ENCODE measurements around the gene BRD3OS. TPM values are rescaled to one million over a fixed set of nuclear protein-coding genes. Genes with fewer than 3 reads are reported as not detected.
"Not testable (repeated sequence)": the region's sequence is repeated elsewhere in the genome, so short reads cannot be mapped to it uniquely, and the experiment has no call there.

The BRD3OS gene
- polyA plus RNA-seq, 1 of the 3 experiments (the other 2 are of a cell fraction) = 23.1 TPM

- TF ChIP-seq, protein P1, sequence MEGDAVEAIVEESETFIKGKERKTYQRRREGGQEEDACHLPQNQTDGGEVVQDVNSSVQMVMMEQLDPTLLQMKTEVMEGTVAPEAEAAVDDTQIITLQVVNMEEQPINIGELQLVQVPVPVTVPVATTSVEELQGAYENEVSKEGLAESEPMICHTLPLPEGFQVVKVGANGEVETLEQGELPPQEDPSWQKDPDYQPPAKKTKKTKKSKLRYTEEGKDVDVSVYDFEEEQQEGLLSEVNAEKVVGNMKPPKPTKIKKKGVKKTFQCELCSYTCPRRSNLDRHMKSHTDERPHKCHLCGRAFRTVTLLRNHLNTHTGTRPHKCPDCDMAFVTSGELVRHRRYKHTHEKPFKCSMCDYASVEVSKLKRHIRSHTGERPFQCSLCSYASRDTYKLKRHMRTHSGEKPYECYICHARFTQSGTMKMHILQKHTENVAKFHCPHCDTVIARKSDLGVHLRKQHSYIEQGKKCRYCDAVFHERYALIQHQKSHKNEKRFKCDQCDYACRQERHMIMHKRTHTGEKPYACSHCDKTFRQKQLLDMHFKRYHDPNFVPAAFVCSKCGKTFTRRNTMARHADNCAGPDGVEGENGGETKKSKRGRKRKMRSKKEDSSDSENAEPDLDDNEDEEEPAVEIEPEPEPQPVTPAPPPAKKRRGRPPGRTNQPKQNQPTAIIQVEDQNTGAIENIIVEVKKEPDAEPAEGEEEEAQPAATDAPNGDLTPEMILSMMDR (IDR thresholded peaks at IDR 0.05) = no peak
- TF ChIP-seq RXRA (IDR thresholded peaks at IDR 0.05; ENCODE audit: borderline replicate concordance, low read depth) = no peak
- TF ChIP-seq, protein P2, sequence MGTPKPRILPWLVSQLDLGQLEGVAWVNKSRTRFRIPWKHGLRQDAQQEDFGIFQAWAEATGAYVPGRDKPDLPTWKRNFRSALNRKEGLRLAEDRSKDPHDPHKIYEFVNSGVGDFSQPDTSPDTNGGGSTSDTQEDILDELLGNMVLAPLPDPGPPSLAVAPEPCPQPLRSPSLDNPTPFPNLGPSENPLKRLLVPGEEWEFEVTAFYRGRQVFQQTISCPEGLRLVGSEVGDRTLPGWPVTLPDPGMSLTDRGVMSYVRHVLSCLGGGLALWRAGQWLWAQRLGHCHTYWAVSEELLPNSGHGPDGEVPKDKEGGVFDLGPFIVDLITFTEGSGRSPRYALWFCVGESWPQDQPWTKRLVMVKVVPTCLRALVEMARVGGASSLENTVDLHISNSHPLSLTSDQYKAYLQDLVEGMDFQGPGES (IDR thresholded peaks at IDR 0.05; ENCODE audit: low read depth, low read length) = no peak
Measured at GRCh38 chr9:134069480-134070399, 44.5 kb downstream of the BRD3OS start (continued).

DNA sequence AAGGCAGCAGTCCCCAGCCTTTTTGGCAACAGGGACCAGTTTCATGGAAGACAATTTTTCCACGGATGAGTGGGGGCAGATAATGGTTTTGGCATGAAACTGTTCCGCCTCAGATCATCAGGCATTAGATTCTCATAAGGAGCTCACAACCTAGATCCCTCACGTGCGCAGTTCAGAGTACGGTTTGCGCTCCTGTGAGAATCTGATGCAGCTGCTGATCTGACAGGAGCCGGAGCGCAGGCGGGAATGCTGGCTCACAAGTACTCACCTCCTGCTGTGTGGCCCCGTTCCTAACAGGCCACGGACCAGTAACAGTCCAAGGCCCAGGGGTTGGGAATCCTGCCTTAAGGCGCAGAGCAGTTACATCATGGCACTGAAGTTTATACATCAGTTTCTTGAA, 45.9 kb downstream of the BRD3OS start:
- WGBS (ENCODE audit: low lambda C conversion rate) = 73% methylated on average over 12 of the region's 12 CpGs
- no peaks in the 10 kb centered on the region for H3K9me2 ChIP-seq
- H3K4me2 ChIP-seq = no peak overlapping the region
- peaks cover 32% of the 10 kb centered on the region; the same call in 1 of the 2 replicates for H3K27me3 ChIP-seq (ENCODE audit: insufficient read depth)
- H3K4me3 ChIP-seq (ENCODE audit: low read depth in 2 of 2, low read length in 1 of 2) = no peak overlapping the region
- H3K36me3 ChIP-seq (replicated peaks in 1 of 2; ENCODE audit: control insufficient read depth in 1 of 2, insufficient read depth in 2 of 2, low read length in 1 of 2) = no peaks in the 10 kb centered on the region
- H2AFZ ChIP-seq (ENCODE audit: low read depth) = no peak overlapping the region
- H3K9me3 ChIP-seq = no peaks in the 10 kb centered on the region
- peaks cover 10% of the 10 kb centered on the region for H3K79me2 ChIP-seq (ENCODE audit: insufficient read depth)
- peaks cover 4% of the 10 kb centered on the region for H3F3A ChIP-seq (replicated peaks; ENCODE audit: insufficient read depth)
- peaks cover 6% of the 10 kb centered on the region; the same call in 1 of the 2 replicates for H4K20me1 ChIP-seq (ENCODE audit: insufficient read depth)
- POLR2A ChIA-PET = no interaction called here
- peaks cover 0 to 2% of the 10 kb centered on the region in 2 experiments; a peak in 1 of 4 replicates for H3K4me1 ChIP-seq (ENCODE audit: control insufficient read depth in 1 of 2, insufficient read depth in 2 of 2, low read depth in 1 of 2, low read length in 1 of 2)
- DNase-seq = no peak
- no peak overlapping the region for H3K9ac ChIP-seq
- H3K27ac ChIP-seq (ENCODE audit: low read depth in 2 of 2, low read length in 1 of 2) = no peak overlapping the region
- CTCF ChIA-PET = no interaction called here
- TF ChIP-seq NRF1 (IDR thresholded peaks at IDR 0.05; ENCODE audit: low read depth, low read length) (no peak), NFIC (IDR thresholded peaks at IDR 0.05; ENCODE audit: borderline replicate concordance) (no peak), MAX (IDR thresholded peaks at IDR 0.05; ENCODE audit: low read depth) (no peak), POLR2AphosphoS5 (IDR thresholded peaks at IDR 0.05; ENCODE audit: low read depth, low read length) (no peak), CHD2 (IDR thresholded peaks at IDR 0.05; ENCODE audit: low read length, partially characterized antibody) (no peak), TAF1 (IDR thresholded peaks at IDR 0.05; ENCODE audit: borderline replicate concordance, low read depth, low read length) (no peak), FOSL2 (IDR thresholded peaks at IDR 0.05; ENCODE audit: borderline replicate concordance, low read depth) (no peak), SMC3 (IDR thresholded peaks at IDR 0.05; ENCODE audit: low read depth, low read length) (no peak), FOXM1 (IDR thresholded peaks at IDR 0.05; ENCODE audit: low read depth) (no peak), GABPA (IDR thresholded peaks at IDR 0.05; ENCODE audit: low read depth) (no peak), MEF2A (IDR thresholded peaks at IDR 0.05; ENCODE audit: borderline replicate concordance, low read depth) (no peak), TCF12 (IDR thresholded peaks at IDR 0.05) (no peak)
- TF ChIP-seq, protein P3, sequence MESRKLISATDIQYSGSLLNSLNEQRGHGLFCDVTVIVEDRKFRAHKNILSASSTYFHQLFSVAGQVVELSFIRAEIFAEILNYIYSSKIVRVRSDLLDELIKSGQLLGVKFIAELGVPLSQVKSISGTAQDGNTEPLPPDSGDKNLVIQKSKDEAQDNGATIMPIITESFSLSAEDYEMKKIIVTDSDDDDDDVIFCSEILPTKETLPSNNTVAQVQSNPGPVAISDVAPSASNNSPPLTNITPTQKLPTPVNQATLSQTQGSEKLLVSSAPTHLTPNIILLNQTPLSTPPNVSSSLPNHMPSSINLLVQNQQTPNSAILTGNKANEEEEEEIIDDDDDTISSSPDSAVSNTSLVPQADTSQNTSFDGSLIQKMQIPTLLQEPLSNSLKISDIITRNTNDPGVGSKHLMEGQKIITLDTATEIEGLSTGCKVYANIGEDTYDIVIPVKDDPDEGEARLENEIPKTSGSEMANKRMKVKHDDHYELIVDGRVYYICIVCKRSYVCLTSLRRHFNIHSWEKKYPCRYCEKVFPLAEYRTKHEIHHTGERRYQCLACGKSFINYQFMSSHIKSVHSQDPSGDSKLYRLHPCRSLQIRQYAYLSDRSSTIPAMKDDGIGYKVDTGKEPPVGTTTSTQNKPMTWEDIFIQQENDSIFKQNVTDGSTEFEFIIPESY (IDR thresholded peaks at IDR 0.05; ENCODE audit: borderline replicate concordance, low read depth) = no peak

GRCh38 chr9:134072683-134073082, 47.4 kb downstream of the BRD3OS start:
- H3K9ac ChIP-seq; H4K20me1 ChIP-seq (ENCODE audit: insufficient read depth); H3K9me2 ChIP-seq; H3K4me3 ChIP-seq (ENCODE audit: low read depth in 2 of 2, low read length in 1 of 2); CTCF ChIA-PET; H3F3A ChIP-seq (replicated peaks; ENCODE audit: insufficient read depth); H3K4me2 ChIP-seq; H3K27ac ChIP-seq (ENCODE audit: low read depth in 2 of 2, low read length in 1 of 2); H3K4me1 ChIP-seq (ENCODE audit: control insufficient read depth in 1 of 2, insufficient read depth in 2 of 2, low read depth in 1 of 2, low read length in 1 of 2); H3K79me2 ChIP-seq (ENCODE audit: insufficient read depth); H3K9me3 ChIP-seq; H2AFZ ChIP-seq (ENCODE audit: low read depth); H3K36me3 ChIP-seq (replicated peaks in 1 of 2; ENCODE audit: control insufficient read depth in 1 of 2, insufficient read depth in 2 of 2, low read length in 1 of 2); DNase-seq; POLR2A ChIA-PET: not testable (repeated sequence)
- WGBS (ENCODE audit: low lambda C conversion rate) = 68% methylated on average over 7 of the region's 7 CpGs
- peaks cover 32% of the 10 kb centered on the region; the same call in 1 of the 2 replicates for H3K27me3 ChIP-seq (ENCODE audit: insufficient read depth)
